ENCODE measurements around the gene TOR2A.
A peak's percentile ranks its signal among the peaks of the same experiment; 100 is the strongest.

Gene TOR2A

GRCh38 chr9:127715470-127716337, 19.4 kb downstream of the TOR2A start, which contains the start of the genes PTRH1 and TTC16:
PTRH1 (minus strand) TSS chr9:127715663; CDS start chr9:127715639, 24 bp downstream.
TTC16 (plus strand) TSS chr9:127716079; CDS start chr9:127716146, 67 bp downstream.
- DNase-seq, result peak; percentile 92 to 96 (median 92)

- no peak for DNase-seq
Observed at GRCh38 chr9:127714951-127715469, 20.1 kb downstream of the TOR2A start.

- DNase-seq, result no peak
Observed at GRCh38 chr9:127714020-127714750, 20.9 kb downstream of the TOR2A start.

- no peak for DNase-seq
Observed at GRCh38 chr9:127712867-127713266, 22.2 kb downstream of the TOR2A start.

- no peak for DNase-seq
Observed at GRCh38 chr9:127712371-127712770, 22.7 kb downstream of the TOR2A start.

GRCh38 chr9:127711831-127712274, 23.2 kb downstream of the TOR2A start:
- DNase-seq, result no peak

- DNase-seq, result no peak
Observed at GRCh38 chr9:127711226-127711701, 23.8 kb downstream of the TOR2A start.

GRCh38 chr9:127710204-127710783, 24.8 kb downstream of the TOR2A start:
- DNase-seq, result no peak

- no peak for DNase-seq
Observed at GRCh38 chr9:127708952-127709587, 26.0 kb downstream of the TOR2A start.

- DNase-seq, result no peak
Observed at GRCh38 chr9:127707766-127708165, 27.3 kb downstream of the TOR2A start.

- DNase-seq, result no peak
Observed at GRCh38 chr9:127706836-127707241, 28.3 kb downstream of the TOR2A start, which contains the start of gene CFAP157. CFAP157 (plus strand) TSS chr9:127706988; CDS start chr9:127707032, 44 bp downstream.

- no peak for DNase-seq
Observed at GRCh38 chr9:127705577-127706379, 29.3 kb downstream of the TOR2A start.

GRCh38 chr9:127703289-127703946, 31.7 kb downstream of the TOR2A start:
- DNase-seq, result no peak

GRCh38 chr9:127700594-127701255, 34.4 kb downstream of the TOR2A start:
- DNase-seq, result no peak

GRCh38 chr9:127700140-127700539, 35.0 kb downstream of the TOR2A start:
- DNase-seq, result no peak

- peak; percentile 40 to 64 (median 50) for DNase-seq
Observed at GRCh38 chr9:127698985-127699670, 36.0 kb downstream of the TOR2A start.

- no peak for DNase-seq
Observed at GRCh38 chr9:127698386-127698785, 36.7 kb downstream of the TOR2A start.

GRCh38 chr9:127697575-127697974, 37.5 kb downstream of the TOR2A start:
- no peak for DNase-seq

GRCh38 chr9:127694890-127695720, 40.0 kb downstream of the TOR2A start:
- no peak for DNase-seq
